ENCODE data around the gene RAB20.
A peak's percentile ranks its signal among the peaks of the same experiment; 100 is the strongest.

Gene RAB20

DNA sequence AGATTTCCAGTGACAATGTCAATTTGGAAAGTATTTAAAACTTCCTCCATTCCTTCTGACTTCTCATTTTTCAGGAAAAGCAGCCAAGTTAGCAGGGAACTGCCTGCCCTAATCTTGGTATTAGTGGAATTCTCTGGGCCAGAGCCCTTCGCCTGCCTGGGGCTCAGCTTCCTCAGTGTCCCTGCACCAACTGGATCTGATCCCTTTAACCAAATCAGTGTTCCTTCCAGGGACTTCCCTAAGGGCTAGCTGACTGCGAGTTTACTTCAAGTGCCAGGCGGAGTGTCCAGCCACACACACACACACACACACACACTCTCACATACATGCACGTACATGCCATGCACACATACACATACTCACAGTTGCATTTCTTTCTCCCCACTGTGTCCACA lies 20.0 kb downstream of the RAB20 start:
- peak overlapping the region; percentile 85 for H3K27ac ChIP-seq
- TF ChIP-seq, protein P1, sequence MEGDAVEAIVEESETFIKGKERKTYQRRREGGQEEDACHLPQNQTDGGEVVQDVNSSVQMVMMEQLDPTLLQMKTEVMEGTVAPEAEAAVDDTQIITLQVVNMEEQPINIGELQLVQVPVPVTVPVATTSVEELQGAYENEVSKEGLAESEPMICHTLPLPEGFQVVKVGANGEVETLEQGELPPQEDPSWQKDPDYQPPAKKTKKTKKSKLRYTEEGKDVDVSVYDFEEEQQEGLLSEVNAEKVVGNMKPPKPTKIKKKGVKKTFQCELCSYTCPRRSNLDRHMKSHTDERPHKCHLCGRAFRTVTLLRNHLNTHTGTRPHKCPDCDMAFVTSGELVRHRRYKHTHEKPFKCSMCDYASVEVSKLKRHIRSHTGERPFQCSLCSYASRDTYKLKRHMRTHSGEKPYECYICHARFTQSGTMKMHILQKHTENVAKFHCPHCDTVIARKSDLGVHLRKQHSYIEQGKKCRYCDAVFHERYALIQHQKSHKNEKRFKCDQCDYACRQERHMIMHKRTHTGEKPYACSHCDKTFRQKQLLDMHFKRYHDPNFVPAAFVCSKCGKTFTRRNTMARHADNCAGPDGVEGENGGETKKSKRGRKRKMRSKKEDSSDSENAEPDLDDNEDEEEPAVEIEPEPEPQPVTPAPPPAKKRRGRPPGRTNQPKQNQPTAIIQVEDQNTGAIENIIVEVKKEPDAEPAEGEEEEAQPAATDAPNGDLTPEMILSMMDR (conservative IDR thresholded peaks at IDR 0.05): no peak
- TF ChIP-seq ZFX (IDR thresholded peaks at IDR 0.05): no peak

DNA sequence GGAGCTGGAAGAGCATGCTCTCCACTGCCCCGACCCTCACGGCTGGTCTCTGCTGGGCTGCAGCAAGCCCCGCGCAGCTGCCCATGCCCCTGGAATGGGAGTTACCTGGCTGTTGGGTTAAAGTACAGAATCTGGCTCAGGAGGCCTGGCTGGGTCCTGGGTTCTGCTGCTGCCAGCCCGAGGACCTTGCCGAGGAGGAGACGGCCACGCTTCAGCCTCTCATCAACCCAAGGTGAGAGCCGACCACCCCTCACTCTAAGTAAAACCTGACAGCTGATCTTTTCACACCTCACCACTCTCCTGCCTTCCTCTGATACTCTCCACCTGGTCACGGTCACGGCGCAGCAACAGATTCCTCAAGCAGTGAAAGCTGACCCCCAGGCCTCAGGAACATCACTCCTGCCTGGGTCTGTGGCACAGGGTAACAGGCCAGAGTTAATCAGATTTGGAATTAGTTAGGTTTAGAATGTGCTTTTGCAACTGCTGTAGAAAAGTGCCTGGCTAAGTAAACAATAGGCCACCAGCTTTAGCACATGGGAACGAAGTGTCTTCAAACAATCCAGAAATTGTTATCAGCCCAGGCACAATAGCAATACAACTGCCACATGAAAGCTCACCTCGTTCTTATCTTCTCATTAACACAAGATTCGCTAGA lies 20.5 kb downstream of the RAB20 start:
- H3K27ac ChIP-seq: peak overlapping the region; percentile 85
- TF ChIP-seq ZFX (IDR thresholded peaks at IDR 0.05): no peak
- TF ChIP-seq, protein P1 (conservative IDR thresholded peaks at IDR 0.05): no peak

DNA sequence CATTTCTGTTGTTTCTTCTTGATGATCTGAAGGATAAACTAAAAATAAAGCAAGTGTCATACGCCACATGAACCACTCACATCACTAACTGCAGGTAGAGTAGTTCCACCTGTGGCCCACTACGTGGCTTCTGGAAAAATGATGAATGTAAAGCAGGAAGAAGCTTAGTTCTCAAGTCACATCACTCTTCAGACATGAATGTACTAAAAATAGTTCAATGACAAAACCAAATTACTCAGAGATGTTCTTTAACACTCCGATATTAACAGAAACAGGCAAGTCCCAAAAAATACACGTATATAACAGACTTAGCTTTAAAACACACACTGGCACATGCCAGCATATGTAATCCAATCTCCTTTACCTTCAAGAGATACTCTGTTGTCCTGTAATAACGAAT lies 21.6 kb downstream of the RAB20 start:
- TF ChIP-seq, protein P1 (conservative IDR thresholded peaks at IDR 0.05): no peak
- TF ChIP-seq ZFX (IDR thresholded peaks at IDR 0.05): no peak

DNA sequence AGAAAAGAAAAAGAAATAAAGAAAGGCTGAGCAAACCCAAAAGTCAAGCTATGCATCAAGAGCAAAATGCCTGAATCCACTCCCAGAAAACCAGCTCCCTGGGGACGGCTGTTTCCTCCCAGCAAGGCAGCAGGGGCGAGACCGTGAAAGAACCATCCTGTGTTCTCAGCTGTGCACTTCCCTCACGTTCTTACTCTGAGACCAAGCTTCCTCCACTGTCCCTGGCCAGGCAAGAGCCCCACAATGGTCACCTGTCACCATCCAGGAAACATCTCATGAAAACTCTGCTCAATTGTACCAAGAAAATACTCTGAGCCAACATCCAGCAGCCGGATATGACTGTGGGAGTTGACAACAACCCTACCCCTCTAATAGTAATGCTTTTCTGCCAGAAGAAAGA lies 22.9 kb downstream of the RAB20 start:
- TF ChIP-seq, protein P1 (conservative IDR thresholded peaks at IDR 0.05): no peak
- TF ChIP-seq ZFX (IDR thresholded peaks at IDR 0.05): no peak
- H3K27ac ChIP-seq: no peak overlapping the region

More for the DNA sequence above, 21.6 kb downstream of the RAB20 start:
- no peak overlapping the region for H3K27ac ChIP-seq

DNA sequence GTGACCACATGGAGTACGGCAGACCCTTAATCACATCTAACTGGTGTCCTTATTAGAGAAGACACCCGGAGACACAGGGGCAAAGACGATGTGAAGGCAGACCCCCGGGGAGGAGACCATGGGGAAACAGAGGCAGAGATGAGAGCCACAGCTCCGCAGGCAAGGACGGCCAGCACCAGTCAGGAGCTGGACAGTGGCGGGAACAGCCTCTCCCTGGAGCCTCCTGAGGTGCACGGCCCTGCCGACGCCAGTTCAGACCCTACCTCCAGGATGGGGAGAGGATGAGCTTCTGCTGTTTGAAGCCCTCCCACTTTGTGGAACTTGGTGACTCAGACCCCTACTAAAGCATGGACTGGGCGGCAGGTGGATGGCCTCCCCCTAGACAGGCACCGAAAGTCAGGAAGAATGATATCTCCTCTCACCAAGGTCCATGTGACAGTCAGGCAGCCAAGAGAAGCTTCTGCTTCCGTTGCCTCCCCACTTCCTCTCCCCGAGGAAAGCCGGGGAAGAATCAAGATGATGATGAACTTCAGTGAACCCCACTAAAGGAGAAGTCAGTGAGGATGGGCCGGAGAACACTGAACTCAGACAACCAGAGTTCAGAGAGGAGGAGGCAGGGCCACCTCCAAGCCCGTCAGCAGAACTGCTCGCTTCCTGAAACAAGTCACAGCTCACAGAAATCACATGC lies 25.4 kb downstream of the RAB20 start:
- no peak for TF ChIP-seq ZFX (IDR thresholded peaks at IDR 0.05)
- TF ChIP-seq, protein P1 (conservative IDR thresholded peaks at IDR 0.05): no peak
- no peak overlapping the region for H3K27ac ChIP-seq

DNA sequence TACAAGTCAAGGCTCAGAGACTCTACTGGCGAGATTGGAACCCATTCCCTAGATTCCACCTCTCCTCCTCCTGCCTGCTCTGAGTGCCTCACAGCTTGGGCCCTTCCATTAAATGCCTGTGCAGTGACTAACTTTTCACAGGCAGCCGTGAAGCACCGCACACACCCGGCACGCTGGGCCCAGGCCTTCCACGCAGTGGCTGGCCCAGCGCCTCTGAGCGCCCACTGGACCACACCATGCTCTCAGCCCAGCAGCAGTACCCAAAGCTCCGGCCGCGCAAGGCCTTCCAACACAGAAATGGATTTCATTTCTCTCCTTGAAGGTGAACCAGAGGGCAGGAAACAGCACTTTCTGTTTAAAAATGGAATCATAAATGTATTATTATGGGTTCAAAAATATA lies 26.0 kb downstream of the RAB20 start:
- TF ChIP-seq, protein P1 (conservative IDR thresholded peaks at IDR 0.05): no peak
- TF ChIP-seq ZFX (IDR thresholded peaks at IDR 0.05): no peak
- H3K27ac ChIP-seq: no peak overlapping the region

Measured in C4-2B (cell line).